ENCODE measurements around the gene HHIPL1. TPM values are rescaled to one million over a fixed set of nuclear protein-coding genes. Genes with fewer than 3 reads are reported as not detected.

The HHIPL1 gene
- total and polyA plus RNA-seq, 2 experiments from 2014 or later = 0.83 to 1.2 TPM

- Histone ChIP-seq H3K27ac (no peak overlapping the region), H3K27me3 (peaks cover 20% of the 10 kb centered on the region), H3K9me3 (ENCODE audit: low read depth) (no peaks in the 10 kb centered on the region), H3K4me3 (no peak overlapping the region), H3K36me3 (no peaks in the 10 kb centered on the region), H3K4me1 (ENCODE audit: low read depth) (no peaks in the 10 kb centered on the region)
- TF ChIP-seq CTCF (IDR thresholded peaks at IDR 0.05; ENCODE audit: low read depth, low read length) = no peak
- no peak for DNase-seq (ENCODE audit: low read depth in 1 of 2, low spot score in 1 of 2)
These were observed 2.5 kb downstream of the HHIPL1 start for GRCh38 chr14:99647411-99647810.

- Histone ChIP-seq H3K4me1 (ENCODE audit: low read depth) (no peaks in the 10 kb centered on the region), H3K9me3 (ENCODE audit: low read depth) (no peaks in the 10 kb centered on the region), H3K27ac (no peak overlapping the region), H3K27me3 (peaks cover 20% of the 10 kb centered on the region), H3K36me3 (no peaks in the 10 kb centered on the region), H3K4me3 (no peak overlapping the region)
- no peak for TF ChIP-seq CTCF (IDR thresholded peaks at IDR 0.05; ENCODE audit: low read depth, low read length)
- no peak for DNase-seq (ENCODE audit: low read depth in 1 of 2, low spot score in 1 of 2)
These were observed 3.3 kb downstream of the HHIPL1 start for GRCh38 chr14:99648027-99648784.

- no peaks in the 10 kb centered on the region for H3K36me3 ChIP-seq
- H3K9me3 ChIP-seq (ENCODE audit: low read depth) = no peaks in the 10 kb centered on the region
- no peak overlapping the region for H3K4me3 ChIP-seq
- peaks cover 19% of the 10 kb centered on the region for H3K27me3 ChIP-seq
- no peaks in the 10 kb centered on the region for H3K4me1 ChIP-seq (ENCODE audit: low read depth)
- peak in 1 of 2 donors; percentile 30 for DNase-seq (ENCODE audit: low read depth in 1 of 2, low spot score in 1 of 2)
- no peak for TF ChIP-seq CTCF (IDR thresholded peaks at IDR 0.05; ENCODE audit: low read depth, low read length)
- no peak overlapping the region for H3K27ac ChIP-seq
These were observed 4.3 kb downstream of the HHIPL1 start for GRCh38 chr14:99649219-99649618.

- no peak overlapping the region for H3K4me3 ChIP-seq
- no peak for DNase-seq (ENCODE audit: low read depth in 1 of 2, low spot score in 1 of 2)
- no peak for TF ChIP-seq CTCF (IDR thresholded peaks at IDR 0.05; ENCODE audit: low read depth, low read length)
- no peaks in the 10 kb centered on the region for H3K9me3 ChIP-seq (ENCODE audit: low read depth)
- H3K27me3 ChIP-seq = peaks cover 15% of the 10 kb centered on the region
- no peaks in the 10 kb centered on the region for H3K36me3 ChIP-seq
- no peaks in the 10 kb centered on the region for H3K4me1 ChIP-seq (ENCODE audit: low read depth)
- H3K27ac ChIP-seq = no peak overlapping the region
These were observed 4.7 kb downstream of the HHIPL1 start for GRCh38 chr14:99649643-99650042.

- DNase-seq (ENCODE audit: low read depth in 1 of 2, low spot score in 1 of 2) = no peak
- no peak for TF ChIP-seq CTCF (IDR thresholded peaks at IDR 0.05; ENCODE audit: low read depth, low read length)
- Histone ChIP-seq H3K27ac (no peak overlapping the region), H3K36me3 (no peaks in the 10 kb centered on the region), H3K27me3 (peaks cover 9% of the 10 kb centered on the region), H3K4me3 (no peak overlapping the region), H3K9me3 (ENCODE audit: low read depth) (no peaks in the 10 kb centered on the region), H3K4me1 (ENCODE audit: low read depth) (no peaks in the 10 kb centered on the region)
These were observed 5.3 kb downstream of the HHIPL1 start for GRCh38 chr14:99650189-99650588.

All from cardiac muscle cell (in vitro differentiated cells and primary cell).